ENCODE measurements around the gene CLCNKA.

- no peak for TF ChIP-seq CTCF (IDR thresholded peaks at IDR 0.05)
- no peak for TF ChIP-seq POLR2A (IDR thresholded peaks at IDR 0.05)
Measured at GRCh38 chr1:16043521-16043920, 21.7 kb downstream of the CLCNKA start, which contains the start of gene CLCNKB.

All from right lobe of liver (tissue), 4 donors.